NCI-H128 (cell line): ENCODE data around the gene TESK2.
A peak's percentile ranks its signal among the peaks of the same experiment; 100 is the strongest.
"Not testable (repeated sequence)": the region's sequence is repeated elsewhere in the genome, so short reads cannot be mapped to it uniquely, and the experiment has no call there.

ENCODE experiments used
- DNase-seq: peaks from one replicate; lab custom pipeline; 2025; ENCODE audit not compliant: unreplicated experiment; lab: John Stamatoyannopoulos, UW

Gene TESK2

DNA sequence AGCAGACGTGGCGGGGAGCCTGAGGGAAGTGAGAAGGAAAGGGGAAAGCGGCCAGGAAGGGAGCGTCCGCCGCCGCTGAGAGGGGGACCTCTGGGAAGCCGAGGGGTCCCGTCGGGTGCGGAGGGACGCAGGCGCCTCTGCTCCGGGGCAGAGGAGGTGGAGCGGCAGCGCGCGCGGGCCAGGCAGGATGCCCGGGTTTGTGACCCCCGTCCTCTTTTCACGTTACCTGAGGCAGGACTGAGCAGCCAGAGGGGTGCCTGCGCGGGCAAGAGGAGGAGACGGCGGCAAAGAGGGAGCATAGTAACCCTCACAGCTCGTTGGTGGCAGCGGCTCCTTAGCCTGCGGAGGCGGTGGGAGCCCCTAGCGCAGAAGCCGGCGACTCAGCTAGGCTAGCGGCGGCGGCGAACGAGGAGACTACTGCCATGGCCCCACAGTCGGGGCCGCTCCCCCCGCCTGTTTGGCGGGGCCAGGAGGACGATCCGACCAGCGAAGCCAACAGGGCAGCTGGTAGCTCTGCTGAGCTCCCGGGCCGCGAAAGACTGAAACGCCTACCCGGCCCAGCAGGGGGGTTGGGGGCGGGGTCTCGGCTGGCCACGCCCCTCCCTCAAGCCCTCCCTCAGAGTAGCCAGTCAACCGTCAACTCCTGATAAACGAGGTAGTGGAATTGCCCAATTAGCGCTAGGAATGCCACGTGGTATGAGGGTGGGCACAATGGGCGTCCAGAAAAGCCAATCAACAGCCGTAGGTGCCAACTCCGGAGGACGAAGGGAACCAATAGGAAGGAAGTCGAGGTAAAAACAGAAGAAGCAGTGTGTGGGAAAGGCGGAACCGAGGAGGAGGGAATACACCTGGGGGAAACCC lies at the start of gene TESK2:
TSS of gene TESK2 (minus strand) at position 538 of the 861 bp plus-strand sequence. CDS start 33,378 bp downstream, outside the sequence.
- peak; percentile 100 for DNase-seq

DNA sequence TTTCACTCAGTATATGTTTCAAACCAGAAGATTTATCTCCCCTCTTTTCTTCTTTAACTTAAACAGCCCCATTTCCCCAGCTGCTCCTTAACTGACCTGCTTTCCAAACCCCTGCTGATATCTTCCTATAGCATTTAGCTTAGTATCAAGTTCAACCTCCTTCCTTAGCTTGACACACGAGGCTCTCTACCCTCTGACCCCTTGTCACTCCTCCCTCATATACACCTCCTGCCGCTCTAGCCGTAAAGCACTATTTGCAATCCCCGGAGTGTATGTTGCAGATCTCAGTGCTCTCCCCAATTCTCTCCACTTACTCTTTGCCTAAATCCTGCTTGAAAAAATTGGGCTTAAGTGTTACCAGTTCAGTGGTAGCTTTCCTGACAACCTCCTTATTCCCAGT lies 45.9 kb upstream of the TESK2 start:
- no peak for DNase-seq

- no peak for DNase-seq
Measured at GRCh38 chr1:45535988-45536766, 45.2 kb upstream of the TESK2 start.

- no peak for DNase-seq
Measured at GRCh38 chr1:45531873-45532272, 40.9 kb upstream of the TESK2 start.

- DNase-seq = no peak
Measured at GRCh38 chr1:45530632-45531135, 39.7 kb upstream of the TESK2 start.

GRCh38 chr1:45526135-45526644 lies 35.2 kb upstream of the TESK2 start:
- no peak for DNase-seq

- not testable (repeated sequence) for DNase-seq
Measured at GRCh38 chr1:45523975-45524374, 33.0 kb upstream of the TESK2 start.

DNA sequence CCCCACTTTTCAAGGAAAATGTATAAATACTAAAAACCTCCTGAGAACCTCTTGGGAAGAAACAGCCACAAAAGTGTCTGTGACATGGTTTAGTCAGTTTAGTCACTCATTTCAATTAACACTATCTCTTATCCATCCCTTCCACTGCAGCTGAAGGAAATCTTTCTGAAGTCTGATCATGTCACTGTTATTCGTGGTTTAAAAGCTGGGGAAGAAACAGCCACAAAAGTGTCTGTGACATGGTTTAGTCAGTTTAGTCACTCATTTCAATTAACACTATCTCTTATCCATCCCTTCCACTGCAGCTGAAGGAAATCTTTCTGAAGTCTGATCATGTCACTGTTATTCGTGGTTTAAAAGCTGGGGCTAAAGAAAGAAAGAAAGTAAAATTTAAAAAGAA lies 32.6 kb upstream of the TESK2 start:
- DNase-seq = not testable (repeated sequence)

DNA sequence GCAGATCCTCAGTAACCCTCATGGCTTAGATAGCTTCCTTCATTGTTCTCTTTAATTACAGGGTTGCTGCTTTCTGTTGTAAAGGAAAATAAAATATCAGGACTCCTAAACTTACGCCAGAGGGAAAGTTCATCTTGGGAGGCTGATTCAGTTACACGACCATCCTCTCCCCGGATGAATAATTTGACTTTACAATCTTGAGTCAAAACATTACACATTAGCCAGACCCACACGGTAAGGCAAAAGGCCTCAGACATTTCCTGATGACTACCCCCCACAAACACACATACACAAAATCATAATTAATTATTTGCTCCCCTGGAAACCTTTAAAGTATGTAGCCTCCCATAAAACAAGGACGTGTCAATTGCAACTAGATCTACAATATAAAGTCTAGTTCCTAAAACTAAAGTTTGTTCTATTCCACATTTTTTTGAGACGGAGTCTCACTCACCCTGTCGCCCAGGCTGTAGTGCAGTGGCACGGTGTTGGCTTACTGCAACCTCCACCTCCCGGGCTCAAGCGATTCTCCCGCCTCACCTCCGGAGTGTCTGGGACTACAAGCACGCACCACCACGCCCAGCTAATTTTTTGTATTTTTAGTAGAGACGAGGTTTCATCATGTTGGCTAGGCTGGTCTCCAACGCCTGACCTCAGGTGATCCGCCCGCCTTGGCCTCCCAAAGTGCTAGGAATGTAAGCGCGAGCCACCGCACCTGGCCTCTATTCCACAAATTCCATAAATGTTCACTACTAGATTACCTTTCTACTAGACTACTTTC lies 31.6 kb upstream of the TESK2 start:
- DNase-seq = no peak

GRCh38 chr1:45521413-45522323 lies 30.7 kb upstream of the TESK2 start, which contains the start of gene PRDX1:
Gene PRDX1 (minus strand): TSS chr1:45521884. CDS start chr1:45519043, 2,841 bp downstream.
- peak; percentile 99 for DNase-seq

GRCh38 chr1:45519774-45520173 lies 28.8 kb upstream of the TESK2 start:
- not testable (repeated sequence) for DNase-seq

DNA sequence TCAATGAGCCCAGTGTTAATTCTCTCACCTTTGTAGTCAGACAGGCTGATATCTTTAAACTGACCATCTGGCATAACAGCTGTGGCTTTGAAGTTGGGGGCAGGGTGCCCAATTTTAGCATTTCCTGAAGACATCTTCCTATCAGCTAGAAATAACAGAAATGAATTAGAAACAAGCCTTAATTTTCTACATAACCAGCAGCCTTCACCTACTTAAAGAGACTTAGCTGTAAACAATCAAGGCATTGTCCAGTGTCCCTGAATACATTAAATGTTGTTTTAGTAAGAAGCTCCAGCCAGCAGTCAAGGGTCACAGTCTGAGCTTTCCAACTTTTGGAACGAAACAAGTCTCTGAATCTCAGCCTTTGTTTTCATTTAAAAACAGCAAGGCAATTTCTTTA lies 27.9 kb upstream of the TESK2 start:
- no peak for DNase-seq

- not testable (repeated sequence) for DNase-seq
Measured at GRCh38 chr1:45518366-45518765, 27.4 kb upstream of the TESK2 start.

DNA sequence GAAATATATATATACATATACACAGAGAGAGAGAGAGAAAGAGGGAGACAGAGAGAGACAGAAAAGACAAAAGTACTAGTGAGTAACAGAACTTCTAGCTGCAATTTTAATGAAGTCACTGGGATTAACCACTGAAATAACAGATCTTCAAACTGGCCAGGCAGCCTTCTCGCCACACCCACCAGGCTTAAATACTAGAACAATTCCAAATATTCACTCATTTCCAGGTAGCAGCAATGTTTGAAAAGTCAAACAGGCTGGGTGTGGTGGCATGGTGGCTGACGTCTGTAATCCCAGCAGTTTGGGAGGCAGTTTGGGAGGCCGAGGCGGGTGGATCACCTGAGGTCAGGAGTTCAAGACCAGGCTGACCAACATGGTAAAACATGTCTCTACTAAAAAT lies 25.5 kb upstream of the TESK2 start:
- DNase-seq = no peak

DNA sequence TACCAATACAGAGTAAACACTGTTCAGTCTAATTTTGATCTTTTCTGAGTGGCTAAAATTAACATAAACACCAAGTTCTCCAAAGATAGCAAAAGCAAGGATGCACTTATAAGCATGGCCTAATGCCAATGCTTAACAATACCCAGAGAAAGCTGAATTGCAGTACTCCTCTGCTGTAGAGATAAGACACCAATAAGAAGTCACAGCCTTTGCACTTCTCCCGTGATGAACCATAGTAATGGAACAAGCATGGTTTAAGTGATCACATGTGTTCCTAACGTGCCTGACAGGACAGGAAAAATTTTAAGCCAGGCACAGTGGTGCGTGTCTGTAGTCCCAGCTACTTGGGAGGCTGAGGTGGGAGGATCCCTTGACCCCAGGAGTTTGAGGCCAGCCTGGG lies 25.1 kb upstream of the TESK2 start:
- no peak for DNase-seq

GRCh38 chr1:45513532-45514260 lies 22.7 kb upstream of the TESK2 start:
- DNase-seq = not testable (repeated sequence)

DNA sequence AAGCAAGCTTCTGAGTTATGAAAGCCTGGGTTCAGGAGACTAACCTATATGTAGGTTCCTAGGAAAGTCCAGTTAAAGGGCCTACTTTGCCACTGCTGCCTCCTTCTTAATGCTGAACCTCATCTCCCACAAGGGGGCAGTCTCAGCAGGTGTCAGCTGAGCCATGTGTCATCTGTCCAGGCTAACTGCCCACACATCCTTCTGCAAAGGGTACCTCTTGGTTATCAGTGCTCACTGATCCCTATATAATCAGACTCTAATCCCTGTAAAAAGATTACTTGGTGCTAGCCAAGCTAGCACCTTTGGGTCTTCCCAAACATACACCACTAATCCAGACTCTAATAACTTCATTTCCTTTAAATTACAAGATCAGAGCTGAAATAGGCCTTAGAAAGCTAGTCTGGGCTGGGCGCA lies 21.7 kb upstream of the TESK2 start:
- DNase-seq = no peak

DNA sequence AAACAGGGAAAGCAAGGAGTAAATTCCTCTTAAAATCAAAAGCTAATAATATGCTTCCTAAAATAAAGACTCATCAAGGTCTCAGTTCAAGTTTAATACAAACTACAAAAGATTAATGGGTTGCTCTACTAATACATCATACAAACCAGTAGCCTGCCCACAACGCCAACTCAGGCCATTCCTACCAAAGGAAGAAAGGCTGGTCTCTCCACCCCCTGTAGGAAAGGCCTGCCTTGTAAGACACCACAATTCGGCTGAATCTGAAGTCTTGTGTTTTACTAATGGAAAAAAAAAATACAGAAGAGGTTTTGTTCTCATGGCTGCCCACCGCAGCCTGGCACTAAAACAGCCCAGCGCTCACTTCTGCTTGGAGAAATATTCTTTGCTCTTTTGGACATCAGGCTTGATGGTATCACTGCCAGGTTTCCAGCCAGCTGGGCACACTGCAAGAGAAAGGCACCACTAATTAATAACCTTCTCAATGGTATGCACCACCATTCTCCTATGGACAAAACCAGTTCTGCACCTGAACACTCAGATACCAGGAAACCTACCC lies 20.1 kb upstream of the TESK2 start:
- DNase-seq = no peak
